D721Med (cell line): ENCODE data around the gene RBM44.

Source experiments
- DNase-seq: peaks from one replicate; pipeline ENCODE4 v3.0.0; 2011; ENCODE audit warnings: low spot score; ENCODE audit not compliant: insufficient read length
- FAIRE-seq: peaks from 2 replicates; lab custom pipeline; 2011; peaks lifted over from hg19 to GRCh38; lab: Jason Lieb, UNC
- CTCF ChIP-seq: IDR thresholded peaks from 2 replicates; pipeline ENCODE4 v1.5.1; 2012; ENCODE audit warnings: mild to moderate bottlenecking, control low read depth; ENCODE audit not compliant: insufficient read depth; ENCODE audit errors: missing control alignments

The RBM44 gene

GRCh38 chr2:237786936-237787335, 11.6 kb upstream of the RBM44 start:
- FAIRE-seq (no peak), DNase-seq (no peak)
- no peak for TF ChIP-seq CTCF

- FAIRE-seq (no peak), DNase-seq (no peak)
- no peak for TF ChIP-seq CTCF
Measured at GRCh38 chr2:237790353-237790752, 8.2 kb upstream of the RBM44 start.

GRCh38 chr2:237791977-237792727, 6.4 kb upstream of the RBM44 start:
- DNase-seq: no peak
- no peak for FAIRE-seq
- TF ChIP-seq CTCF: peak; percentile 19

GRCh38 chr2:237797253-237797652, 1.3 kb upstream of the RBM44 start:
- FAIRE-seq: no peak
- no peak for DNase-seq
- no peak for TF ChIP-seq CTCF

GRCh38 chr2:237799060-237799428, 465 bp downstream of the RBM44 start:
- no peak for DNase-seq
- FAIRE-seq: no peak
- TF ChIP-seq CTCF: no peak

- FAIRE-seq (no peak), DNase-seq (no peak)
- no peak for TF ChIP-seq CTCF
Measured at GRCh38 chr2:237801466-237801865, 2.9 kb downstream of the RBM44 start.

GRCh38 chr2:237806334-237806733, 7.8 kb downstream of the RBM44 start:
- no peak for FAIRE-seq
- no peak for DNase-seq

More at GRCh38 chr2:237806334-237806733, 7.8 kb downstream of the RBM44 start:
- no peak for TF ChIP-seq CTCF
